ENCODE results near the gene ACBD4. TPM values are rescaled to one million over a fixed set of nuclear protein-coding genes. Genes with fewer than 3 reads are reported as not detected.

The ACBD4 gene
- polyA plus RNA-seq, 1 of the 3 experiments (the other 2 are of a cell fraction) = 15.8 TPM

DNA sequence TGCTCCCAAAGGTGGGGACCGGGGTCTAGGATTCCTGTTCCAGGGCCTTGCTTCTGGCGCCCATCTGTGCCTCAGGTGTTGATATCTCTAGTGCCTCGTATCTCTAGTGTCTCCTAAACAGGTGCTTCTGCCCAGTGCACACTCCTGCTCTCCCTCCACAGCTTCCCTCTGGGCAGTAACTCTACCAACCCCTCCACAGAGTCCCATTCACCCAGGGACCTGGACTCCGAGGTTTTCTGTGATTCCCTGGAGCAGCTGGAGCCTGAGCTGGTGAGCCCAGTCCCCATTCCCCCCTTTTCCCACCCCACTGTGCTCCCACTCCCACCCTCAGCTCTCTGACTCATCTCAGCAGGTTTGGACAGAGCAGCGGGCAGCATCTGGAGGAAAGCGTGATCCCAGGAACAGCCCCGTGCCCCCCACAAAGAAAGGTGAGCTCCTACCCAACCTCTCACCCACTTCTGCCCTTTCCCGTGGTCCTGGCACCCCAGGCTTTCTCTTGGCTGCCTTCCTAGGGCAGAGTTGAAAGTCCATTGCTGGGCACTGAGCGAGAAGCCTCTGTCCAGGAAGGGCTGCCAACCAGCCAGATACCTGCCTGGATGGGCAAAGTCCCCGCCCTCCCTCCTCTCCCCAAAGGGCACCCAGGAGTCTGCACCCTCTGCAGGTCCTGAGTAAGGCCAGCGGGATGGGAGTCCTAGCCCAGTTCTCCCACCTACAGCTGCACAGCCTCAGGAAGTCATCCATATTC, 2.2 kb downstream of the ACBD4 start:
- Histone ChIP-seq H3K4me3 (ENCODE audit: low read depth in 2 of 2, low read length in 1 of 2) (no peak overlapping the region), H3K27ac (ENCODE audit: low read depth in 2 of 2, low read length in 1 of 2) (no peak overlapping the region), H2AFZ (ENCODE audit: low read depth) (no peak overlapping the region), H3K9me3 (no peaks in the 10 kb centered on the region), H3K79me2 (ENCODE audit: insufficient read depth) (no peaks in the 10 kb centered on the region), H3K4me1 (ENCODE audit: control insufficient read depth in 1 of 2, insufficient read depth in 2 of 2, low read depth in 1 of 2, low read length in 1 of 2) (peaks cover 0 to 16% of the 10 kb centered on the region in 2 experiments; a peak in 1 of 4 replicates), H3K27me3 (ENCODE audit: insufficient read depth) (no peaks in the 10 kb centered on the region), H3F3A (replicated peaks; ENCODE audit: insufficient read depth) (peaks cover 4% of the 10 kb centered on the region), H3K9ac (no peak overlapping the region), H3K9me2 (no peaks in the 10 kb centered on the region), H3K4me2 (no peak overlapping the region), H4K20me1 (ENCODE audit: insufficient read depth) (no peaks in the 10 kb centered on the region), H3K36me3 (replicated peaks in 1 of 2; ENCODE audit: control insufficient read depth in 1 of 2, insufficient read depth in 2 of 2, low read length in 1 of 2) (peaks cover 0 to 3% of the 10 kb centered on the region in 2 experiments)
- TF ChIP-seq FOSL2 (IDR thresholded peaks at IDR 0.05; ENCODE audit: borderline replicate concordance, low read depth) = no peak
- TF ChIP-seq NFIC (IDR thresholded peaks at IDR 0.05; ENCODE audit: borderline replicate concordance) = no peak
- TF ChIP-seq RFX5 (IDR thresholded peaks at IDR 0.05; ENCODE audit: low read length) = no peak
- TF ChIP-seq POLR2AphosphoS5 (IDR thresholded peaks at IDR 0.05; ENCODE audit: low read depth, low read length) = no peak
- POLR2A ChIA-PET = interaction anchor here (5.4 kb wide), 1 partner anchor 11 kb away, joined by 47 read pairs; the partner anchor contains the start of gene HEXIM1
- CTCF ChIA-PET = interaction anchor here (0.6 to 1.4 kb wide), 2 partner anchors 10 to 60 kb away, joined by 4 to 7 read pairs; partner anchors contain the start of gene HEXIM1
- DNase-seq = no peak
- 86% methylated on average over 10 of the region's 11 CpGs for WGBS (ENCODE audit: low lambda C conversion rate)

DNA sequence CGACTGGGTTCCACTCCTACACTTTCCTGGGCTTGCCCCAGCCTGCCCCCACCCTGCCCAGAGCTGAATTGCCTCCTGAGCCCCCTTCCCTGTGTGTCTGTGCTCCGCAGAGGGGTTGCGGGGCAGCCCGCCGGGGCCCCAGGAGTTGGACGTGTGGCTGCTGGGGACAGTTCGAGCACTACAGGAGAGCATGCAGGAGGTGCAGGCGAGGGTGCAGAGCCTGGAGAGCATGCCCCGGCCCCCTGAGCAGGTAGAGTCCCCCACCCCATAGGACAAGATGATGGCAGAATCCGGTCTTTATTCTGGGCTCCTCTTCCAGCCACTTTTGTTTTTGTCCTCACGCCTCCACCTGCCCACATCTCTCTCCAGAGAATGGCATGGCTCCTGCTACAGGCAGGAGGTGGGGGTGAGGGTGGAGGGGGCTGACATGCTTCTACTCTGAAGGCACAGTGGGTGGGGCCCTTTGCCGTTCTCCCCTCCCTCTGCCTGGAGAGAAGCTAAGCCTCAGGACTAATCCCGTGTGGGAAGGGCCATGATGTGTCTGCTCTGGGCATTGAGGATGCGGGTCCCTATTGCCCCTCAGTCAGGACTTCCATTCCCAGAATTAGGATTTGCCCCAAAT, 3.5 kb downstream of the ACBD4 start:
- TF ChIP-seq TAF1 (IDR thresholded peaks at IDR 0.05; ENCODE audit: borderline replicate concordance, low read depth, low read length) (no peak), SMC3 (IDR thresholded peaks at IDR 0.05; ENCODE audit: low read depth, low read length) (no peak), EZH2phosphoT487 (IDR thresholded peaks at IDR 0.05; ENCODE audit: borderline replicate concordance, low read depth) (no peak)
- WGBS (ENCODE audit: low lambda C conversion rate) = 86% methylated on average over 14 of the region's 14 CpGs

DNA sequence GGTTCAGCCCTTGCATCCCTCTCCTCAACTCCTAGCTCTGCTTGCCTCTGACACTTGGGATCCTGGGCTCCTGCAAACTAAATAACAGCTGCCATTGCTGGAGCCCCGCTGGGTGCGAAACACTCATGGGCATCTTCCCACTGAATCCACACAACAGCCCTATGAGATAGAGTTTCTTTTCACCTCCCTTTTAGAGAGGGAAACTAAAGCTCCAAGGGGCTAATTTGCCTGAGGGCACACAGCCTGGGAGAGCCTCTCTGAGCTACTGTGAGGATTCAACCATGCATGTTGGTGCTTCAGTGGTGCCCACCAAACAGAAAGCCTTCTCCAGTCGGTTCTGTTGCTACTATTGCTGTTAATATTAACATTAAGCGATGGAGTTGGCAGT, 4.0 kb downstream of the ACBD4 start:
- ChIA-PET POLR2A (interaction anchor here (5.4 kb wide), 1 partner anchor 10 kb away, joined by 47 read pairs; the partner anchor contains the start of gene HEXIM1), CTCF (interaction anchor here (2.1 to 4.3 kb wide), 2 partner anchors 10 to 58 kb away, joined by 8 to 16 read pairs; no protein-coding TSS in a partner anchor)
- Histone ChIP-seq H3K4me3 (ENCODE audit: low read depth in 2 of 2, low read length in 1 of 2) (no peak overlapping the region), H3K9ac (no peak overlapping the region), H4K20me1 (ENCODE audit: insufficient read depth) (no peaks in the 10 kb centered on the region), H3F3A (replicated peaks; ENCODE audit: insufficient read depth) (no peaks in the 10 kb centered on the region), H3K36me3 (replicated peaks in 1 of 2; ENCODE audit: control insufficient read depth in 1 of 2, insufficient read depth in 2 of 2, low read length in 1 of 2) (peaks cover 0 to 3% of the 10 kb centered on the region in 2 experiments), H3K27me3 (ENCODE audit: insufficient read depth) (no peaks in the 10 kb centered on the region), H3K9me2 (no peaks in the 10 kb centered on the region), H3K4me1 (ENCODE audit: control insufficient read depth in 1 of 2, insufficient read depth in 2 of 2, low read depth in 1 of 2, low read length in 1 of 2) (peaks cover 0 to 12% of the 10 kb centered on the region in 2 experiments; a peak in 1 of 4 replicates), H2AFZ (ENCODE audit: low read depth) (no peak overlapping the region), H3K79me2 (ENCODE audit: insufficient read depth) (no peaks in the 10 kb centered on the region), H3K4me2 (no peak overlapping the region), H3K9me3 (no peaks in the 10 kb centered on the region), H3K27ac (ENCODE audit: low read depth in 2 of 2, low read length in 1 of 2) (no peak overlapping the region)
- TF ChIP-seq TAF1 (IDR thresholded peaks at IDR 0.05; ENCODE audit: borderline replicate concordance, low read depth, low read length) (no peak), NFIC (IDR thresholded peaks at IDR 0.05; ENCODE audit: borderline replicate concordance) (no peak), TCF12 (IDR thresholded peaks at IDR 0.05) (no peak), MXI1 (IDR thresholded peaks at IDR 0.05; ENCODE audit: low read depth, low read length) (no peak), SMC3 (IDR thresholded peaks at IDR 0.05; ENCODE audit: low read depth, low read length) (no peak), EP300 (IDR thresholded peaks at IDR 0.05; ENCODE audit: borderline replicate concordance in 1 of 2, low read depth in 1 of 2, low read length in 1 of 2) (no peak)
- TF ChIP-seq, protein P1, sequence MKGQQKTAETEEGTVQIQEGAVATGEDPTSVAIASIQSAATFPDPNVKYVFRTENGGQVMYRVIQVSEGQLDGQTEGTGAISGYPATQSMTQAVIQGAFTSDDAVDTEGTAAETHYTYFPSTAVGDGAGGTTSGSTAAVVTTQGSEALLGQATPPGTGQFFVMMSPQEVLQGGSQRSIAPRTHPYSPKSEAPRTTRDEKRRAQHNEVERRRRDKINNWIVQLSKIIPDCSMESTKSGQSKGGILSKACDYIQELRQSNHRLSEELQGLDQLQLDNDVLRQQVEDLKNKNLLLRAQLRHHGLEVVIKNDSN (IDR thresholded peaks at IDR 0.05; ENCODE audit: borderline replicate concordance, low read depth) = no peak
- peak; percentile 4 for DNase-seq
- WGBS (ENCODE audit: low lambda C conversion rate) = 87% methylated on average over 3 of the region's 4 CpGs

More for the DNA sequence above, 3.5 kb downstream of the ACBD4 start:
- Histone ChIP-seq H3K79me2 (ENCODE audit: insufficient read depth) (no peaks in the 10 kb centered on the region), H3K9me2 (no peaks in the 10 kb centered on the region), H4K20me1 (ENCODE audit: insufficient read depth) (no peaks in the 10 kb centered on the region), H3F3A (replicated peaks; ENCODE audit: insufficient read depth) (no peaks in the 10 kb centered on the region), H2AFZ (ENCODE audit: low read depth) (no peak overlapping the region), H3K9me3 (no peaks in the 10 kb centered on the region), H3K4me3 (ENCODE audit: low read depth in 2 of 2, low read length in 1 of 2) (no peak overlapping the region), H3K9ac (no peak overlapping the region), H3K27me3 (ENCODE audit: insufficient read depth) (no peaks in the 10 kb centered on the region), H3K4me2 (no peak overlapping the region), H3K4me1 (ENCODE audit: control insufficient read depth in 1 of 2, insufficient read depth in 2 of 2, low read depth in 1 of 2, low read length in 1 of 2) (peaks cover 0 to 12% of the 10 kb centered on the region in 2 experiments; a peak in 1 of 4 replicates), H3K27ac (ENCODE audit: low read depth in 2 of 2, low read length in 1 of 2) (no peak overlapping the region), H3K36me3 (replicated peaks in 1 of 2; ENCODE audit: control insufficient read depth in 1 of 2, insufficient read depth in 2 of 2, low read length in 1 of 2) (peaks cover 0 to 3% of the 10 kb centered on the region in 2 experiments)
- CTCF ChIA-PET = interaction anchor here (2.1 to 4.3 kb wide), 2 partner anchors 10 to 59 kb away, joined by 8 to 16 read pairs; no protein-coding TSS in a partner anchor
- POLR2A ChIA-PET = interaction anchor here (5.4 kb wide), 1 partner anchor 10 kb away, joined by 47 read pairs; the partner anchor contains the start of gene HEXIM1
- DNase-seq = no peak

All from SK-N-SH (cell line).